Thyroid gland (tissue), 4 donors: ENCODE data around the gene MAGEA2.
"Not testable (repeated sequence)": the region's sequence is repeated elsewhere in the genome, so short reads cannot be mapped to it uniquely, and the experiment has no call there.

Experiments used
- CTCF ChIP-seq, 6 experiments: fragments of 200-600 bp in 3 of 6; fragments of 450-650 bp in 3 of 6; sonication (generic) in 3 of 6; IDR thresholded peaks; one replicate each; pipeline ENCODE4 v1.5.1; 2016 to 2019; ENCODE audit warnings: antibody characterized with exemption in 6 of 6, mild to moderate bottlenecking in 2 of 6, inconsistent platforms in 1 of 6, moderate library complexity in 1 of 6
- POLR2A ChIP-seq, 2 donors: fragments of 450-650 bp; IDR thresholded peaks; one replicate each; pipeline ENCODE4 v1.6.1; 2017; ENCODE audit warnings: antibody characterized with exemption in 2 of 2, mild to moderate bottlenecking in 2 of 2, moderate library complexity in 1 of 2

- TF ChIP-seq CTCF, POLR2A (IDR thresholded peaks at IDR 0.05): not testable (repeated sequence)
Measured at GRCh38 chrX:152761582-152761981, 7.9 kb upstream of the MAGEA2 start.
